ENCODE data around the gene CLIC3. TPM values are rescaled to one million over a fixed set of nuclear protein-coding genes. Genes with fewer than 3 reads are reported as not detected.
A peak's percentile ranks its signal among the peaks of the same experiment; 100 is the strongest.
"Not testable (repeated sequence)": the region's sequence is repeated elsewhere in the genome, so short reads cannot be mapped to it uniquely, and the experiment has no call there.

Gene CLIC3
- total RNA-seq, 1 experiment from 2014 or later, result 1.7 TPM

DNA sequence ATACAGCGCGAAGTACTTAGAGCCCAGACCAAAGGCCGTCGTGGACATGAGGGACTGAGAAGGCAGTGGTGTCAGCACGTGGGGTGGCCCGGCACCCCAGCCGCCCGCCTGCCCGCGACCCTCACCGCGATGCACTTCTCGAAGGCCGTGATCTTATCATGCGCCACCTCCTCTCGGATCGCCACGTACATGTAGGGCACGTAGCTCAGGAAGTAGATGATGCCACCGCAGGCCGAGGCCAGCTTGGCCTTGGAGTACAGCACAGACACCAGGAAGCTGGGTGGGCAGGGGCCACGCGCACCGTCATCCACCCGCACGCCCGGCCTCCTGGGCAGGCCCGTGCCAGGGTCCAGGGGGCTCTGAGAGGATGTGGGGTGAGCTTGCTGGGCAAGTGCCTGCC, 20.7 kb upstream of the CLIC3 start:
- no peak for DNase-seq (ENCODE audit: low read depth)

GRCh38 chr9:137016436-137016835, 20.1 kb upstream of the CLIC3 start:
- DNase-seq (ENCODE audit: low read depth), result no peak

GRCh38 chr9:137015976-137016375, 19.6 kb upstream of the CLIC3 start:
- DNase-seq (ENCODE audit: low read depth), result no peak

GRCh38 chr9:137015540-137015930, 19.2 kb upstream of the CLIC3 start:
- no peak for DNase-seq (ENCODE audit: low read depth)

DNA sequence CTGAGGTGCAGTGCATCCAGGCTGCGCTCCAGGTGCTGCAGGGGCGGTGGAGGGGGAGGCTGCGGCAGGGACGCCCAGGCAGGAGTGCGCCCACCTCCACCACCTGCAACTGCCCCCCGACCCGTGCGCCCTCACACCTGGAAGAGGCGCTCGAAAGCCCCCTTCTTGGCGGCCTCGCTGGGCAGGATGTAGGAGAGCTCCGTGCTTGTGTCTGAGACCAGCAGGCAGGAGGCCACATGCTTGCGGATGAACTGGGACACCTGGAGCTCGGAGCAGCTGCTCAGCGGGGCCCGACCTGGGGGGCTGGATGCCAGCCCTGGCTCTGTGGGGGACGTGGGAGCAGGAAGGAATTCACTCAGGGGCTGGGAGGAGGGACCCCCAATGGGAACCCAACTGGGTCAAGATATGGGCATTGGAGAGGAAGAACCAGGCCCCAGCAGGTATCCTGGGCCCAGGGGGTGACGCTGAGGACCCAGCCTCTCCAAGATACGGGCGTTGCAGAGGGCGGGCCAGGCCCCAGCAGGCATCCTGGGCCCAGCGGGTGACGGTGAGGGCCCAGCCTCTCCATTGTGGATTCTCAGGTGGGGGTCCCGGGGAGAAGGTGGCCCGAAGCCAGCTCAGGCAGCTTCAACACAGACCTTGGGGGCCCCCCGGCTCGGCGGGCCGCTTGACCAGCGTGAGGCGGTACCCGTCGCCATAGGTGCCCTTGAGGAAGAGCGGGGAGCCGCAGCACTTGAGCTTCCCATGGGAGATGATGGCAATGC, 18.6 kb upstream of the CLIC3 start:
- DNase-seq (ENCODE audit: low read depth), result no peak

DNA sequence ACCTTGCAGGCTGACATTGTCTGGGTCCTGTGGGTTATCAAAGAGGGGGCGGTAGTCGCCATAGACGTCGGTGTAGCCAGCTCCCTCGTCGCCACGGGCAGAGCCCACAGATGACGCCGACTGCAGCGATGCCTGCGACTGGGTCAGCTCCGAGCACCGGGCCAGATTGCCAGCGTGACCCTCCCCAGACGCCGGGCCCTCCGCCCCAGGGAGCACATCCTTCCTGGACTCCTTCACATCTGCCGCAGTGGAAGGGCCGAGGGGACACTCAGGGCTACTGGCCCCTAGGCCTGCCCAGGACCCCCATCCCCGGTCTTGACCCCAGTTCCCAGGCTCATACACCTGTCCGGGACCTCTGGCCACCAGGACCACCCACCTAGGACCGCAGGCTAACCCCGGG, 17.8 kb upstream of the CLIC3 start:
- no peak for DNase-seq (ENCODE audit: low read depth)

DNA sequence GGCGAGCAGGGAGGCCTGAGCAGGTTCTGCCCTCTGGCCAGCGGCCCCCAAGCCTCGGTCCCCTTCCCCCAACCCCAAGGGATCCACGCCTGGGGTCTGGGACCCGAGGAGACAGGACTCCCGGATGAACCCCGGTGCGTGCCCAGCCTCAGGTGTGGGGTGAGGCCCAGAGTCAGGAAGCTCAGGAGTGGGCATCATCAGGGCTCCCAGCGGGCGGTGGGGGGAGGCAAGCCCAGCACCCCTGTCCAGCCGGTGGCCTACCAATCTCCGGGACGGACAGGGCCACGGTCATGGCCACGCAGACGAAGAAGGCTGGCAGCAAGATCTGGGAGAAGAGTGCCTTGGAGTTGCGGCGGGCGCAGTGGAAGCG, 17.2 kb upstream of the CLIC3 start:
- no peak for DNase-seq (ENCODE audit: low read depth)

DNA sequence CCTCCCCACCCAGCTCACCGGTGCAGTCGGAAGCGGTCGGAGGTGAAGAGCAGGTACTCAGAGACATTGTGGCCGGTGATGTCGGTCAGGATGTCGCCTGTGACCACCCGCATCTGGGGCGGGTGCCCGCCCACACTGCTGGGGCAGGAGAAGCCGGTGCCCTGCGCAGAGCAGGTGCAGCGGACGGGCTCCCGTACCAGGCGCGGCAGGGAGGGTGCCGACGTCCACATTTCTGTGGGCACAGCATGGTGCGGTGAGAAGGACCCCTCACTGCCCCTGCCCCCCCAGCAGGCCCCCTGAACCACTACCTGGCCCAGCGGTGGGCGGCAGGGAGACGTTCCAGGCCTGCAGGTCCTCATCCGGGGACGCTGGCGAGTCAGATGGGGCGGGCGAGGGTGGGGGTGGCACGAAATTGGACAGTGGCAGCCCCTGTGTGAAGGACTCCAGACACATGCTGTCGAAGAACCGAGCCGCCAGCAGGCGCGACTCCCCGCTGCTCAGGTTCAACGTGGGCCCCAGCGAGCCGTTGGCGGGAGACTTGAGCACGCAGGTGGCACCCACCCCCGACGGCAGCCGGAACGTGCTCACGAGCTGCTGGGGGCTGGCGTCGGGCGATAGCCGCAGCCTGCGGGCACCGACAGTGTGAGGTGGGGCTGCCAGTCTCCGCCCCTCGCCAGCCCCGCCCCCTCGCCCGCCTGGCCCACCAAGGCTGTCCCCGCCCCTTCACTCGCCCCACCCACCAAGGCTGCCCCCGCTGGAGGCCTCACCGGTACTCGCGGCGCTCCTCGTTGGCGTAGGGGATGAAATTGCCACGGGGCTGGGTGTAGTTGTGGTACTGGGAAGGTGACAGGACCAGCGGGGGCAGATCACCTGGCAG, 16.6 kb upstream of the CLIC3 start:
- no peak for DNase-seq (ENCODE audit: low read depth)

DNA sequence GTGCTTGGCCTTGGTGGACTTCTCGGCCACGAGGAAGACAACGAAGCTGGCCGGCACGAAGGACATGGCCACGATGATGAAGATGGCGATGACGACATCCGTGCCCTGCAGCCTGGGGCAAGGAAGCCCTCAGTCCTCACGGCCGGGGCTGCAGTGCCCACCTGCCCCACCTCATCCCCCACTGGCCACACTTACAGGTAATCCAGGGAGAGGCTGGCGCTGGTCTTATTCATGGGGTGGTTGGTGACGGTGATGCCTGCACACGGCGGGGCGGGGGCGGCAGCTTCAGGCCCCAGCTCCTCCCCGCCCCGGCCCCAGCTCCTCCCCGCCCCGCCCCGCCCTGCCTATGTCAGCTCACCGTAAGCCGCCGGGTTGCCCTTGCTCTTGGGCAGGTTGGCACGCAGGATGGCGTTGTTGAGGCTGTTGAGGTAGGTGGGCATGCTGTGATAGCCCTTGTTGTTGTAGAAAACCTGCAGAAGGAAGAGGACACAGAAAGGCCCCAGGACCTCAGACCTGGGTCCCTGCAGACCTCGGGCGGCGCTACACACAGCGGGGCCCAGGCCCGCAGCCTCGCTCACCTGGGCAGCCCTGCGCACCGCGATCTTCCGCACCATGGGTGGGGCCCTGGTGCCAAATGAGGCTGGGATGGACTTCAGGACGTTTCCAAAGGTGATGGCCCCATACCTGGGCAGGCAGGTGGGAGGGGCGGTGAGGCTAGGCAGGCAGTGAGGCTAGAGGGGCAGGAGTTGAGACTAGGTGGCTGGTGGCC, 15.7 kb upstream of the CLIC3 start:
- DNase-seq (ENCODE audit: low read depth), result no peak

DNA sequence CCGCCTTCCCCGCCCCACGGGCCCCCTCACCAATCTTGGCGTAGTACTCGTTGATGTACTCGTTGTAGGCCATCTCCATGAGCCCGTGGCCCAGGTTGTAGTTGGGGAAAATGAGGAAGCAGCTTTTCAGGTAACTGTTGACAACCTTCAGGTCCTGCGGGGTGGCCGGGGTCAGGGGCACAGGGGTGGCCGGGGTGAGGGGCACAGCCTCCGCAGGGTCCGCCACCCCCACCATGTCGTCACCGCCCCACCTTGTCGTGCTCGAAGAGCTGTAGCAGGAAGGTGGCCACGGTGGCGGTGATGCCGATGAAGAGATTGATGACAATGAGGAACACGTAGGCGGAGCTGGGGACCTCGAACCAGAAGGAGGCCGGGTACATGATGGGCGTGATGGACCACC, 14.8 kb upstream of the CLIC3 start:
- no peak for DNase-seq (ENCODE audit: low read depth)

GRCh38 chr9:137009938-137010732, 13.8 kb upstream of the CLIC3 start:
- no peak for DNase-seq (ENCODE audit: low read depth)

GRCh38 chr9:137009217-137009616, 12.8 kb upstream of the CLIC3 start:
- no peak for DNase-seq (ENCODE audit: low read depth)

DNA sequence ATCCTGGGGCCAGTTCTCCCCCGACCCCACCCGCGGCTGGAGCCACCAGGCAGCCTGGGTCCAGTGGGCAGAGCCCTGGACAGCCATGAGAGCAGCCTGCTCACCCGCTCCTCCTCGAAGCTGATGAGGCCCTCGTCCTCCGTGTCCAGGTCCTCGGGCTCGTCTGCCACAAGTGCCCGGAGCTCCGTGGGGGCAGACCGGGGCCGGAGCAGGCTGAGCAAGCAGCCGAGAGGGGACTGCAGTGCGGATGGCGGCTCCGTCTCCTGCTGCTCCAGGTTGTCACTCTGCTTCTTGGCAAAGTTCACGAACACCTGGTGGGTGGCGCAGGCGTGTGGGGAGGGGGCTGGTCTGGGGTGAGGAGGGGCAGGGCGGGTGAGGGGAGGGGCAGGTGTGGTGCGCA, 11.9 kb upstream of the CLIC3 start:
- DNase-seq (ENCODE audit: low read depth), result no peak

GRCh38 chr9:137007816-137008270, 11.5 kb upstream of the CLIC3 start:
- no peak for DNase-seq (ENCODE audit: low read depth)

- no peak for DNase-seq (ENCODE audit: low read depth)
Observed at GRCh38 chr9:137007108-137007815, 10.9 kb upstream of the CLIC3 start.

DNA sequence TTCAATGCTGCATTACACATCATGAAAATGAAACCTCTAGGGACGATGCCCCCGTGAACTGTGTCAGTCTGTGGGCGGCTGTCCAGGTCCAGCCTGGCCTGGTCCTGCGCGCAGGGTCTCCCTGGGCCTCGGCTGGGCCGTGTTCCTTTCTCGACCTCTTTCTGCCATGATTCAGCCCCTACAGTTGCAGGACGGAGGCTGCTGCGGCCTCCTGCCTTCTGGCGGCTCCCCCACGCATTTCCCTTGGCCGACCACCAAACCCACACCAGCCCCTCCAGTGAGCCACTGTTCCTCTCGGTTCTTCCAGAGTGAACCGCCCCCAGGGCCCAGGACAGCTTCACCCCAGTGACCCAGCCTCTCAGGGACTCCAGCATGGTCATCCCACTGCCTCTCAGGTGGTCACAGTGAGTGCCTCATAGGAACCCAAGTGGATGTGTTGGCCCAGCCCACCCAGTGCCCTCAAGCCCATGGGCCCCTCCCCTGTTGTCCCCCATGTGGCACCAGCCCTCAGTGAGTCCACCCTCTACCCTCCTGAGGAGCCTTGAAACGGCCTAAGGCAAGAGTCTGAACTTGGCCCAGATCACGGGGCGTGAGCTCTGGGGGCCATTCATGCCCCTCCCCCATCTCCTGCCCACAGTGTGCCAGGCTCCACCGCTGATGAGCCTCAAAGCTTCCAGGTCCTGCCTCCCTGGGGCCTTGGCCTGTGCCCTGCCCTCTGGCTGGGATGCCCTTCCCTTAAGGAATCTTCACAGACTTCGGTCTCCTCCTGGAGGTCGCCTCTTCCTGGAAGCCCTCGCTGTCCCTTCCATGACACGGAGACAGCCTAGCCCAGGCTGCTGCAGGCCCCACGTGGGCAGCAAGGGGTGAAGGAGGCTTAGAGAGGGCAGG, 10.0 kb upstream of the CLIC3 start:
- DNase-seq (ENCODE audit: low read depth), result peak; percentile 46

GRCh38 chr9:137004285-137004684, 7.9 kb upstream of the CLIC3 start:
- DNase-seq (ENCODE audit: low read depth), result not testable (repeated sequence)

DNA sequence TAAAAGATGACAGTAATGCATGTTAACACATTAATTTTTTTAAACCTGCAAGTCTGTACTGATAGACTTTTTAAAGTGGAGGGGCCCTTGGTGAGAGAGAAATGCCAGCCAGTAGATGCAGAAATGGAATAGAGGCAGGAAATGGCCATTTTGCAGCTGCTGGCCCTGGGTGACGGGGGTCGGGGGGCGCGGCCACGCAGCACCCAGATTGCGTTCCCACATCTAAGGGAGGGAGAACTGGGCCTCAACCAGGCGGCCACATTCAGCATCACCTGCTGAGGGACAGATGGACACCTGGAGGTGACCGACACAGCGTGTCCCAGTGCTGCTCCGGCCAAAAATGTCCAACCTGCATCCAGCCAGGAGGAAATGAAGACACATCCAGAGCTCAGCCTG, 6.3 kb upstream of the CLIC3 start:
- no peak for DNase-seq (ENCODE audit: low read depth)

- no peak for DNase-seq (ENCODE audit: low read depth)
Observed at GRCh38 chr9:137001857-137002645, 5.7 kb upstream of the CLIC3 start.
